SKM-1 (cell line): Measurements from ENCODE around the gene TDRKH.

Experiments
- DNase-seq: peaks from one replicate; lab custom pipeline; 2025; ENCODE audit not compliant: unreplicated experiment; lab: John Stamatoyannopoulos, UW

The TDRKH gene

GRCh38 chr1:151790071-151790939, at the start of gene TDRKH:
TSS of gene TDRKH (minus strand) at chr1:151790500. CDS start at chr1:151783022, 7,478 bp downstream.
- DNase-seq = peak; percentile 99

GRCh38 chr1:151839457-151840403, 49.4 kb upstream of the TDRKH start, which contains the start of gene C2CD4D:
TSS of gene C2CD4D (minus strand) at chr1:151839820. CDS start at chr1:151838989, 831 bp downstream.
- DNase-seq = no peak

- no peak for DNase-seq
Measured at GRCh38 chr1:151839082-151839412, 48.7 kb upstream of the TDRKH start.

- DNase-seq = no peak
Measured at GRCh38 chr1:151838222-151839081, 48.2 kb upstream of the TDRKH start.

GRCh38 chr1:151837884-151838221, 47.6 kb upstream of the TDRKH start:
- DNase-seq = no peak

GRCh38 chr1:151837197-151837596, 46.9 kb upstream of the TDRKH start:
- DNase-seq = no peak

- no peak for DNase-seq
Measured at GRCh38 chr1:151835596-151835995, 45.3 kb upstream of the TDRKH start.

- DNase-seq = no peak
Measured at GRCh38 chr1:151834239-151834638, 43.9 kb upstream of the TDRKH start.

GRCh38 chr1:151833172-151833900, 43.0 kb upstream of the TDRKH start:
- DNase-seq = no peak

GRCh38 chr1:151832318-151832980, 42.1 kb upstream of the TDRKH start:
- no peak for DNase-seq

- no peak for DNase-seq
Measured at GRCh38 chr1:151831605-151832004, 41.3 kb upstream of the TDRKH start, which contains the start of gene RORC. TSS of gene RORC (minus strand) at chr1:151831802. CDS start at chr1:151831764, 38 bp downstream.

GRCh38 chr1:151831256-151831591, 40.9 kb upstream of the TDRKH start:
- DNase-seq = no peak

- DNase-seq = no peak
Measured at GRCh38 chr1:151830055-151830454, 39.8 kb upstream of the TDRKH start.

- DNase-seq = no peak
Measured at GRCh38 chr1:151829352-151830046, 39.2 kb upstream of the TDRKH start.

GRCh38 chr1:151828921-151829320, 38.6 kb upstream of the TDRKH start:
- DNase-seq = no peak

GRCh38 chr1:151827853-151828252, 37.6 kb upstream of the TDRKH start:
- DNase-seq = no peak

- no peak for DNase-seq
Measured at GRCh38 chr1:151825751-151826660, 35.7 kb upstream of the TDRKH start.

- no peak for DNase-seq
Measured at GRCh38 chr1:151825204-151825603, 34.9 kb upstream of the TDRKH start.
